ENCODE data around the gene TFCP2L1. TPM values are rescaled to one million over a fixed set of nuclear protein-coding genes. Genes with fewer than 3 reads are reported as not detected.
A peak's percentile ranks its signal among the peaks of the same experiment; 100 is the strongest.
"Not testable (repeated sequence)": the region's sequence is repeated elsewhere in the genome, so short reads cannot be mapped to it uniquely, and the experiment has no call there.

TFCP2L1 gene
- total RNA-seq (1 to 10 TPM in 1 of 4 donors, under 1 TPM in 3; 0.17 to 1.8 (median 0.64) TPM), polyA plus RNA-seq (1 to 10 TPM in 1 of 3 donors, under 1 TPM in 2; 0.14 to 1.2 (median 0.53) TPM)
- long read RNA-seq, donor 1 = 0 reads
- long read RNA-seq, donor 2 = 0 reads

- peaks cover 6% of the 10 kb centered on the region for H3K4me1 ChIP-seq
- DNase-seq (no peak), ATAC-seq (peak; percentile 36 to 52 (median 44))
- no peaks in the 10 kb centered on the region for H3K9me3 ChIP-seq
- no peak within 1 kb of the TSS for H3K27ac ChIP-seq
- H3K36me3 ChIP-seq (ENCODE audit: insufficient read depth in 1 of 2, low read depth in 1 of 2) = no peaks in the 10 kb centered on the region
- WGBS, 3 donors = 2% methylated on average over 81 to 119 of the region's 119 CpGs
- H3K4me3 ChIP-seq = peak within 1 kb of the TSS; percentile 61
- TF ChIP-seq CTCF (IDR thresholded peaks at IDR 0.05) = no peak
- H3K27me3 ChIP-seq (ENCODE audit: insufficient read depth in 3 of 3, low read length in 2 of 3) = peaks cover 0 to 36% (median 12%) of the 10 kb centered on the region in 3 donors
- intact Hi-C loops (cut with DNase I) = no loop called here
Measured at GRCh38 chr2:121284463-121285449, at the start of gene TFCP2L1. TFCP2L1 (minus strand) TSS chr2:121285202; CDS start chr2:121285109, 93 bp downstream.

DNA sequence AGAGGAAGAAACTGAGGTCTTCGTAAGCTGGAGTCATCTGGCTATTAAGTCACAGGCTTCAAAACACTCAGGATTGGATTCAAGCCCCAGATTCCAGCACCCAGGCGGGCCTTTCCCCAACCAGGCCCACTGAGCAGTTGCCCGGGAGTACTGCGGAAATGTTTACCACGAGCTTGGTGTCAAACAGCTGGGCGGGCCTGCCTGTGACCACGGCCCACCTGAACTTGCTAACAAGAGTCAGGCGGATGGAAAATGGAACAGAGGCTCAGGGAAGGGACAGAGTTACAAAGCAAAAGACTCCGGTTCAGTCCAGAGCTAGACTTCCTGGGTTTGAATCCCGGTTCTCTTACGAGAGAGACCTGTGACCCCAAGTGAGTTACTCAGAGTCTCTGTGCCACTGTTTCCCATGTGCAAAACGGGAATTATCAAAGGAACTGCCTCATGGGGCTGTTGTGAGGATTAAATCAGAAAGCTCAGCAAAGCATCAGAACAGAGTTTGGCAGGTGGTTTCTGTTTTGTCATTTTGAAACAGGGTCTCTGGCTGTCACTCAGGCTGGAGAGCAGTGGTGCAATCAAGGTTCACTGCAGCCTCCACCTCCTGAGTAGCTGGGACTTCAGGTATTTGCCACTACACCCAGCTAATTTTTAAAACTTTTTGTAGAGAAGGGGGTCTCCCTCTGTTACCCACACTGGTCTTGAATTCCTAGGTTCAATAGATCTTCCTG, 49.0 kb upstream of the TFCP2L1 start:
- H3K27me3 ChIP-seq (ENCODE audit: insufficient read depth in 3 of 3, low read length in 2 of 3) = no peaks in the 10 kb centered on the region
- no peak for TF ChIP-seq CTCF (IDR thresholded peaks at IDR 0.05)
- no peak overlapping the region for H3K4me3 ChIP-seq
- peaks cover 0 to 6% of the 10 kb centered on the region in 2 donors for H3K36me3 ChIP-seq (ENCODE audit: insufficient read depth in 1 of 2, low read depth in 1 of 2)
- H3K4me1 ChIP-seq = peaks cover 9% of the 10 kb centered on the region
- ATAC-seq = no peak
- no peaks in the 10 kb centered on the region for H3K9me3 ChIP-seq
- DNase-seq = no peak
- WGBS, 3 donors = 61 to 64% (median 63%) methylated on average over 12 of the region's 12 CpGs
- H3K27ac ChIP-seq = no peak overlapping the region
- intact Hi-C loops (cut with DNase I) = loop anchor here in 1 of 2 donors (10.0 kb wide), 1 partner anchor 149 kb away; no protein-coding TSS in a partner anchor

- TF ChIP-seq CTCF (IDR thresholded peaks at IDR 0.05) = no peak
- DNase-seq (no peak), ATAC-seq (no peak)
- Histone ChIP-seq H3K27me3 (ENCODE audit: insufficient read depth in 3 of 3, low read length in 2 of 3) (no peaks in the 10 kb centered on the region), H3K4me1 (peaks cover 9% of the 10 kb centered on the region), H3K9me3 (no peaks in the 10 kb centered on the region), H3K27ac (no peak overlapping the region), H3K36me3 (ENCODE audit: insufficient read depth in 1 of 2, low read depth in 1 of 2) (peaks cover 0 to 3% of the 10 kb centered on the region in 2 donors), H3K4me3 (no peak overlapping the region)
- intact Hi-C loops (cut with DNase I) = loop anchor here in 1 of 2 donors (10.0 kb wide), 1 partner anchor 148 kb away; no protein-coding TSS in a partner anchor
- WGBS, 3 donors = 74 to 77% (median 75%) methylated on average over 15 to 17 of the region's 17 CpGs
Measured at GRCh38 chr2:121333231-121333630, 48.2 kb upstream of the TFCP2L1 start.

- not testable (repeated sequence) for H3K9me3 ChIP-seq; ATAC-seq; DNase-seq; H3K27ac ChIP-seq; H3K4me3 ChIP-seq; H3K36me3 ChIP-seq (ENCODE audit: insufficient read depth in 1 of 2, low read depth in 1 of 2); H3K4me1 ChIP-seq; H3K27me3 ChIP-seq (ENCODE audit: insufficient read depth in 3 of 3, low read length in 2 of 3)
- intact Hi-C loops (cut with DNase I) = loop anchor here in 1 of 2 donors (10.0 kb wide), 1 partner anchor 147 kb away; no protein-coding TSS in a partner anchor
- 54 to 81% (median 57%) methylated on average over 8 of the region's 8 CpGs for WGBS, 3 donors
Measured at GRCh38 chr2:121331324-121331723, 46.3 kb upstream of the TFCP2L1 start.

Data from psoas muscle (tissue), 8 donors.